Kidney (tissue), 14 donors: Measurements from ENCODE around the gene ABHD12. TPM values are rescaled to one million over a fixed set of nuclear protein-coding genes. Genes with fewer than 3 reads are reported as not detected.

Experiments used
- DNase-seq, 5 donors: peaks; one replicate each; pipeline ENCODE4 v3.0.0-alpha.2; 2013 to 2020
- FAIRE-seq: peaks from 2 replicates; lab custom pipeline; 2012; peaks lifted over from hg19 to GRCh38; lab: Jason Lieb, UNC
- H3K27ac ChIP-seq, 2 donors: one replicate each; pipeline ENCODE4 v1.7.0; 2013; ENCODE audit warnings: low read depth in 2 of 2, low read length in 2 of 2, inconsistent platforms in 1 of 2
- H3K27me3 ChIP-seq: one replicate; pipeline ENCODE4 v1.7.1; 2013; ENCODE audit warnings: low read length, inconsistent platforms; ENCODE audit not compliant: control insufficient read depth, insufficient read depth
- H3K36me3 ChIP-seq, 3 donors: one replicate each; pipeline versions ENCODE4 v1.7.0 to v1.7.1; 2013; ENCODE audit warnings: low read length in 3 of 3, control low read depth in 1 of 3, inconsistent platforms in 1 of 3; ENCODE audit not compliant: insufficient read depth in 3 of 3, control insufficient read depth in 2 of 3
- H3K4me1 ChIP-seq, 3 donors: one replicate each; pipeline versions ENCODE4 v1.7.0 to v1.7.1; 2013; ENCODE audit warnings: low read length in 3 of 3, inconsistent platforms in 1 of 3, low read depth in 1 of 3; ENCODE audit not compliant: control insufficient read depth in 2 of 3, insufficient read depth in 2 of 3
- H3K4me3 ChIP-seq, 3 donors: one replicate each; pipeline versions ENCODE4 v1.7.0 to v1.8.1; 2013; ENCODE audit warnings: low read length in 3 of 3, control low read depth in 1 of 3, inconsistent platforms in 1 of 3
- H3K9ac ChIP-seq, 3 donors: one replicate each; pipeline versions ENCODE4 v1.7.0 to v1.7.1; 2013; ENCODE audit warnings: low read length in 3 of 3, control low read depth in 1 of 3, inconsistent platforms in 1 of 3
- H3K9me3 ChIP-seq, 3 donors: one replicate each; pipeline versions ENCODE4 v1.7.0 to v1.7.1; 2013; ENCODE audit warnings: low read length in 3 of 3, control low read depth in 1 of 3, inconsistent platforms in 1 of 3; ENCODE audit not compliant: control insufficient read depth in 2 of 3, insufficient read depth in 1 of 3
- intact Hi-C: fragments of 100-400 bp; cut with DNase I; formaldehyde crosslinking; loops from one replicate; pipeline ENCODE4 v1.11.1; 2022
- polyA plus RNA-seq: library from polyadenylated mRNA; stranded (reverse); fragments of 350-450 nt; fragmentation: Illumina TruSeq; extraction: RNeasy Lipid Tissue Mini Kit (QIAGEN cat#74804); gene quantifications from one replicate; pipeline ENCODE4 v1.2.3, GENCODE V29; 2014; ENCODE audit warnings: low read depth, low replicate concordance; ENCODE audit not compliant: insufficient read depth
- total RNA-seq: library from RNA; stranded (reverse); fragmentation: NEBNext Ultra II Directional; extraction: Animal tissue kit (Norgen Biotek cat#: 25700); gene quantifications from one replicate; pipeline ENCODE4 v1.2.1, GENCODE V29; 2021
- TF ChIP-seq, protein P1 (sequence below): IDR thresholded peaks from 3 replicates; pipeline ENCODE4 v1.5.1; 2012; ENCODE audit warnings: mild to moderate bottlenecking, moderate library complexity, borderline replicate concordance; ENCODE audit not compliant: insufficient read depth; ENCODE audit errors: extremely low read depth
- donor health status: control.
- donor health status: control.
- donor health status: control.
- donor health status: control.
- donor health status: control.
- donor health status: DM: yes; HTN: yes; CAD: no.
- donor health status: Normal renal cell carcinoma (clear cell type).

The ABHD12 gene
- total and polyA plus RNA-seq, 2 donors from 2014 or later = 61.5 to 68.1 TPM

DNA sequence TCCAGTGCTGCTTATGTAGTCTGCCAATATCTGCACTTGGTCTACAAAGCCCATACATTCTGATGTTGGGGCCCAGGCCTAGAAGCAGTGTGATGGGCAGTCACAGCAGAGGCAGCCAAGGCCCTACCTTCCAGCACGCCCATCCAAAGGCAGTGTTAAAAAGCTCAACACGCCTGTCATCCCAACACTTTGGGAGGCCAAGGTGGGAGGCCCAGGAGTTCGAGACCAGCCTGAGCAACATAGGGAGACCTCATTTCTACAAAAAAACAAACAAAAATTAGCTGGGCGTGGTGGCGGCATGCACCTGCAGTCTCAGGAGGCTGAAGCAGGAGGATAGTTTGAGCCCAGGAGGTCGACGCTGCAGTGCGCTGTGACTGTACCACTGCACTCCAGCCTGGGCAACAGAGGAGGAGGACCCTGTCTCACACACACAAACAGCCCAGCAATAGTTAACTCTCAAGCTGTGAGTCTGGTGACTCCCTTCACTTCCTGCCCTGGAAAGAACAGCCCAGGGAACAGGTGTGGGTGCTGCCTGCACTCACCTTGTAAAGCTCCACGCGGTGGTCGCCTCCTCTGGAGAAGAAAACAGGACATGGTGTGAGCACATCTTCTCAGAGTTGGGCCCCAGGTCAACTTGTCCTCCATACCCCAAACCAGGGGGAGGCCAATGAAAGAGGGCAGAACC, 74.0 kb downstream of the ABHD12 start:
- TF ChIP-seq, protein P1, sequence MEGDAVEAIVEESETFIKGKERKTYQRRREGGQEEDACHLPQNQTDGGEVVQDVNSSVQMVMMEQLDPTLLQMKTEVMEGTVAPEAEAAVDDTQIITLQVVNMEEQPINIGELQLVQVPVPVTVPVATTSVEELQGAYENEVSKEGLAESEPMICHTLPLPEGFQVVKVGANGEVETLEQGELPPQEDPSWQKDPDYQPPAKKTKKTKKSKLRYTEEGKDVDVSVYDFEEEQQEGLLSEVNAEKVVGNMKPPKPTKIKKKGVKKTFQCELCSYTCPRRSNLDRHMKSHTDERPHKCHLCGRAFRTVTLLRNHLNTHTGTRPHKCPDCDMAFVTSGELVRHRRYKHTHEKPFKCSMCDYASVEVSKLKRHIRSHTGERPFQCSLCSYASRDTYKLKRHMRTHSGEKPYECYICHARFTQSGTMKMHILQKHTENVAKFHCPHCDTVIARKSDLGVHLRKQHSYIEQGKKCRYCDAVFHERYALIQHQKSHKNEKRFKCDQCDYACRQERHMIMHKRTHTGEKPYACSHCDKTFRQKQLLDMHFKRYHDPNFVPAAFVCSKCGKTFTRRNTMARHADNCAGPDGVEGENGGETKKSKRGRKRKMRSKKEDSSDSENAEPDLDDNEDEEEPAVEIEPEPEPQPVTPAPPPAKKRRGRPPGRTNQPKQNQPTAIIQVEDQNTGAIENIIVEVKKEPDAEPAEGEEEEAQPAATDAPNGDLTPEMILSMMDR = no peak
- no peaks in the 10 kb centered on the region for H3K27me3 ChIP-seq
- no peaks in the 10 kb centered on the region for H3K4me1 ChIP-seq
- H3K36me3 ChIP-seq = peaks cover 0 to 15% (median 7%) of the 10 kb centered on the region in 3 donors
- intact Hi-C loops = no loop called here
- DNase-seq (peak in 2 of 5 donors; percentile 21 to 36), FAIRE-seq (no peak)
- no peak overlapping the region for H3K9ac ChIP-seq
- no peak overlapping the region for H3K4me3 ChIP-seq
- H3K27ac ChIP-seq = no peak overlapping the region
- H3K9me3 ChIP-seq = no peaks in the 10 kb centered on the region

DNA sequence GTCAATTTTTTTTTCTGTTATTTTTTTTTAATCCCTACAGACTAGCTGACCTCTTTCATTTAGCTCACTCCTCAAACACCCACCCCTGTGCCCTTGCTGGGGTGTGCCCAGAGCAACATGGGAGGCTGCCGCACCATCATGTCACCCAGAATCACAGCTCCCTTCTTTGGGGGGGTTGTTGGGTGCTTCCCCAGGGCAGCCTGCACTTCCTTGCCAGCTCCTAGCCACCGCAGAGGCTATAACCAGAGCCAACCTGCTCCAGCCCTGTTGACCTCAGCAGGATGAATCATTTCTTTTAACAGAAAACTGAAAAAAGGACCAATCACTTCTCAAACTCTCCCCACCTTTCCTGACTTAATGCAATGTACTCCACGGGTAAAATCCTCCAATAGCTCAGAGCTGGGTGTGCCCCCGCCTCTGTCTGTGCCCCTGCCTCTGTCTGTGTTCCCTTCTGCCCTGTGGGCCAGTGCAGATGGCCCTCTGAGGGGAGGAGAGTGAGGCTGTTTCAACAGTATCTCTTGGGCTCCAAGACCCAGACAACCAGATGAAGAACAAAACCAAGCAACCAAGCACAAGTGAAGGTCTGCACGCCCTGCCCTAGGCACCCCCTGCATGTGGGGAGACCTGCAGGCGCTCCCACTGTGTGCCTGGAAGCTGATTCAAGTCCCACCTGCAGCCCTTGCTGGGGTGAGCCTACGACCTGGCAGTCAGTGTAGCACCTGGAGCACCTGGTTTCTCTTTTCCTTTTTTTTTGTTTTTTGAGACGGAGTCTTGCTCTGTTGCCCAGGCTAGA, 75.0 kb downstream of the ABHD12 start:
- Histone ChIP-seq H3K36me3 (peaks cover 0 to 10% (median 4%) of the 10 kb centered on the region in 3 donors), H3K27ac (no peak overlapping the region), H3K4me3 (no peak overlapping the region), H3K9ac (no peak overlapping the region), H3K27me3 (no peaks in the 10 kb centered on the region), H3K9me3 (no peaks in the 10 kb centered on the region), H3K4me1 (peaks cover 0 to 8% (median 2%) of the 10 kb centered on the region in 3 donors)
- DNase-seq (peak in 2 of 5 donors; percentile 19 to 58), FAIRE-seq (no peak)
- intact Hi-C loops = no loop called here
- TF ChIP-seq, protein P1 = no peak

DNA sequence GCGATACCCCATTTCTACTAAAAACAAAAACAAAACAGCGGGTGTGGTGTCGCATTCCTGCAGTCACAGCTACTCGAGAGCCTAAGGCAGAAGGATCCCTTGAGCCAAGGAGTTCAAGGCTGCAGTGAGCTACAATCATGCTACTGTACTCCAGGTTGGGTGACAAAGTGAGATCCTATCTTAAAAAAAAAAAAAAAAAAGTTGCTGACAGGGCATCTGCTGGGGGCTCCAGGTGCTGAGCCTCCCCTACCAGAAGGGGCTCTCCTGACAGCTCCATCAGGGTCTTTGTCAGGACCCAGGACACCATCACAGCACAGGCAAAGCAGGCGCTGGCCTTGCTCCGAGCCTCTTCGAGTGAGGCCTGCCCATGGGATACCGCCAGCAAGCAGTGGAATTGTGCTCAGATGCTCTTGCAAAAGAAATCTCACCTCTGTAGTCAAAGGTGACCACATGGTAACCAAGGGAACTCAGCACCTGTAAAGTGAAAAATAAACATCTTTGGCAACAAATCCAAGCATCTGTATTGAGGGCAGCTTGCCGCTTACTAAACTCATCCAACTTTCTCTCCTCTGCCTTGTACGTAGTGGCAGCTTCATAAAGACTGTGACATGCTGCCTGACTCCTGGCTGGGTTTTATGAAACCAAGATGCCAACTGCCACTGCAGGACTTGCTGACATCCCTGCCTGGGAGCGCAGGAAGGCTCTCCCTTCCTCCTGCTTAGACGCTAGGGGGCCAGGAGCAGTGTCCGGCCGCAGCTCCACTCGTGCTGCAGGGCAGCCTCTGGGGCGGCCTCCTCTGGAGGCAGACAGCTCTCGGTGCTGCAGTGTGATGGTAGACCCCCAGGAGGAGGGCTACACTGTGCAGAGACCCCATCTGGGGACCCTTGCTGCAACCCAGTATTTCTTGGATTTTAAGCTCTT, 75.9 kb downstream of the ABHD12 start:
- intact Hi-C loops = no loop called here
- TF ChIP-seq, protein P1 = no peak
- peak in 1 of 5 donors; percentile 49 for DNase-seq

More for the DNA sequence above, 75.9 kb downstream of the ABHD12 start:
- no peak overlapping the region for H3K9ac ChIP-seq
- no peaks in the 10 kb centered on the region for H3K27me3 ChIP-seq
- H3K27ac ChIP-seq = no peak overlapping the region
- H3K9me3 ChIP-seq = no peaks in the 10 kb centered on the region
- H3K4me3 ChIP-seq = no peak overlapping the region
- FAIRE-seq = no peak
- peaks cover 0 to 16% (median 9%) of the 10 kb centered on the region in 3 donors for H3K4me1 ChIP-seq
- peaks cover 0 to 10% (median 2%) of the 10 kb centered on the region in 3 donors for H3K36me3 ChIP-seq
